SK-N-SH (cell line): ENCODE measurements around the gene GPER1.

Experiments
- POLR2AphosphoS5 ChIP-seq: IDR thresholded peaks from 2 replicates; pipeline ENCODE4 v1.6.1; 2012; ENCODE audit warnings: low read depth, low read length
- TF ChIP-seq, protein P1 (sequence below): fragments of 200-600 bp; sonication (generic); IDR thresholded peaks from 2 replicates; pipeline ENCODE4 v1.6.1; 2017; ENCODE audit warnings: antibody characterized with exemption, mild to moderate bottlenecking, moderate library complexity

DNA sequence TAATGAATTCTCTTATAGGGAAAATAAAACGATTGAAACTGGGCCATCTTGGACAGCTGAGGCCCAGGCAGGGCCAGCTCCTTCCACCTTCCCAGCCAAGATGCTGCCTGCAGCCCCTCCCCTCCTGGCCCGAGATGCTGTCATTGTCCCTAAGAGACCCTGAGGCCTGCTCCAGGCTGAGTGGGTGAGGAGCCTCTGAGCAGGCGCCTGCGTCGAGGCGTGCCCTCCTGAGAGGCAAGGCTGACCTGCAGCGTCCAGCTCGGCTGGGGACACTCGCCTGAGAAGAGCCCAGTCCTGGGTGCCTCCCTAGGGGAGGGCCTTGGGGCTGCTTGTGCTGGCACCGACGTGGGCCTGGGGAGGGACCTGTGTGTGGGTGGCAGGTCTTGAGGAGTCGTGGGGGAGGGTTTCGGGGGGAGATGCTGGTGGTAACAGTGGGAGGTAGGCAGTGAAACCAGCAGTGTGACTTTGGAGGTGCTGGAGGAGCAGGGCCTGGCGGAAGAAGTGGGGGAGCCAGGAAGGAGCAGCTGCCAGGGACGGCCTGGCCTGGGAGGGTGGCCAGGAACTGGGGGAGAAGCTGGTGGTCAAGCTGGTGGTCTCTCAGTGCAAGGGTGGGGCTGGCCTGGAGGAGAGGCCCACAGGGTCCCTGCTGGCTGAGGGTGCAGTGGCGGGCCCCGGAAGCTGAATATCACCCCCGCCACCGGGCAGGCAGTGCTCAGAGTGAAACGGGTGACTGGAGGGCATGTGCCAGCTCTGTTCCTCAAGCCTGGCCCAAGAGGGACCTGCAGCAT lies 35.7 kb upstream of the GPER1 start:
- TF ChIP-seq POLR2AphosphoS5: no peak
- TF ChIP-seq, protein P1, sequence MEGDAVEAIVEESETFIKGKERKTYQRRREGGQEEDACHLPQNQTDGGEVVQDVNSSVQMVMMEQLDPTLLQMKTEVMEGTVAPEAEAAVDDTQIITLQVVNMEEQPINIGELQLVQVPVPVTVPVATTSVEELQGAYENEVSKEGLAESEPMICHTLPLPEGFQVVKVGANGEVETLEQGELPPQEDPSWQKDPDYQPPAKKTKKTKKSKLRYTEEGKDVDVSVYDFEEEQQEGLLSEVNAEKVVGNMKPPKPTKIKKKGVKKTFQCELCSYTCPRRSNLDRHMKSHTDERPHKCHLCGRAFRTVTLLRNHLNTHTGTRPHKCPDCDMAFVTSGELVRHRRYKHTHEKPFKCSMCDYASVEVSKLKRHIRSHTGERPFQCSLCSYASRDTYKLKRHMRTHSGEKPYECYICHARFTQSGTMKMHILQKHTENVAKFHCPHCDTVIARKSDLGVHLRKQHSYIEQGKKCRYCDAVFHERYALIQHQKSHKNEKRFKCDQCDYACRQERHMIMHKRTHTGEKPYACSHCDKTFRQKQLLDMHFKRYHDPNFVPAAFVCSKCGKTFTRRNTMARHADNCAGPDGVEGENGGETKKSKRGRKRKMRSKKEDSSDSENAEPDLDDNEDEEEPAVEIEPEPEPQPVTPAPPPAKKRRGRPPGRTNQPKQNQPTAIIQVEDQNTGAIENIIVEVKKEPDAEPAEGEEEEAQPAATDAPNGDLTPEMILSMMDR: no peak
